ENCODE measurements around the gene HSBP1. TPM values are rescaled to one million over a fixed set of nuclear protein-coding genes. Genes with fewer than 3 reads are reported as not detected.

The HSBP1 gene
- total RNA-seq, 6 donors from 2014 or later: 17.5 to 106 (median 39.4) TPM

- 5 to 18% methylated on average over 6 of the region's 6 CpGs for WGBS, 2 donors
- Histone ChIP-seq H3K27ac (no peak overlapping the region), H3K4me3 (no peak overlapping the region), H3K36me3 (no peaks in the 10 kb centered on the region), H3K27me3 (no peaks in the 10 kb centered on the region), H3K4me1 (peaks cover 11 to 14% (median 12%) of the 10 kb centered on the region in 4 donors), H3K9me3 (no peaks in the 10 kb centered on the region)
- DNase-seq: no peak
- TF ChIP-seq POLR2A (IDR thresholded peaks at IDR 0.05): no peak
- TF ChIP-seq CTCF (IDR thresholded peaks at IDR 0.05): no peak
- TF ChIP-seq EP300 (IDR thresholded peaks at IDR 0.05): no peak
- TF ChIP-seq POLR2AphosphoS5 (IDR thresholded peaks at IDR 0.05): no peak
- no peak for ATAC-seq (ENCODE audit: low FRiP score in 2 of 2)
These were observed 27.9 kb upstream of the HSBP1 start for GRCh38 chr16:83779886-83780285.

DNA sequence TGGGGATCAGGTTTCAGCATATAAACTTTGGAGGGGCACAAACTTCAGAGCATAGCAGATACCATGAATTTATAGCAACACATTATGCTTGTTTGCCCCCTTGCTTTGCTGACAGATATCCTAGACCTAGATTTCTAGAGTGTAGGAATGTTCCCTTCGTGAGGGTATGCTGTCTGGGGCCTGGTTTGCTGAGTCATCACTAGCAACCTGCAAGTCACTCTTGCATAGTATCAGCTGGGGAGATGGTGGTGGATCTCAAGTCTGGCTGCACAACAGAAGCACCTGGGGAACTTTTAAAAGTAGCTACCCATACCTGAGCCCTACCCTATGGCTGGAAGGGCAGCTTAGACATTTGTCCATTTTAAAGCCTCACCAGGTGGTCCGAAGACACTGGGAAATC is 22.3 kb upstream of the HSBP1 start:
- Histone ChIP-seq H3K9me3 (no peaks in the 10 kb centered on the region), H3K36me3 (no peaks in the 10 kb centered on the region), H3K27ac (no peak overlapping the region), H3K4me1 (peaks cover 0 to 3% (median 1%) of the 10 kb centered on the region in 4 donors), H3K4me3 (no peak overlapping the region), H3K27me3 (no peaks in the 10 kb centered on the region)
- TF ChIP-seq EP300 (IDR thresholded peaks at IDR 0.05) (no peak), POLR2A (IDR thresholded peaks at IDR 0.05) (no peak), POLR2AphosphoS5 (IDR thresholded peaks at IDR 0.05) (no peak), CTCF (IDR thresholded peaks at IDR 0.05) (no peak)
- ATAC-seq (ENCODE audit: low FRiP score in 2 of 2) (no peak), DNase-seq (no peak)
- WGBS, 2 donors: 66 to 94% methylated on average over 2 of the region's 2 CpGs

DNA sequence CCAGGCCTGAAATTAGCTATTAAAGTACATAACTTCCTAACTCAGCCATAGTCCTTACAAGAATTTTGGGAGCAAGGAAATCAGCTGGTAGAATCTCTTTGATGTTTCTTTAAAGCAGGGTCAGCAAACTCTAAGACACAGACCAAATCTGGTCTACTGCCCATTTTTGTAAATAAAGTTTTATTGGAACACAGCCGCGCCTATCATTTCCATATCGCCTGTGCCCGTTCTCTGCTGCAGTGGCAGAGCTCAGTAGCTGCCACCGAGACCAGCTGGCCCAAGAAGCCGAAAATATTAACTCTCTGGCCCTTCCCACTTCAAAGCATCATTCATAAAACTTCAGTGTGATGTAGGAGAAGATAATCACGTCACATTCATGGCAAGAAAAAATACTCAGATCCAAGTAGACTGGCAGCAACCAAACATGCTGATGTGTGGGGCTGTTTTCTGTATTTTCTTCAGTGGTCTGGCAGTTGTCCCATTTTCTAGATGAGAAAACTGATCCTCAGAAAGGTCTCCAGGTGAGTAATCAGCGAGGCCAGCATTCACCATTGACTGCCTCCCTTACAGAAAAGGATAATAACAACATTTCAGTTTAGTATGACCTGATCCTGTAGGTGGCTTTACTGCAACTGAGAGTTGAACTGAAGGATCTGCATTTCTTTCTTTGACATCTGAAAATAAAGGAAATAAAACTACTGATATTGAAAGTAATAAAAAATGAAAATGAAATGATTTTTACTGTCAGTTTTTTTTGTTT is 18.0 kb upstream of the HSBP1 start:
- no peaks in the 10 kb centered on the region for H3K9me3 ChIP-seq
- H3K36me3 ChIP-seq: no peaks in the 10 kb centered on the region
- WGBS, 2 donors: 91 to 93% methylated on average over 8 of the region's 8 CpGs
- no peak for TF ChIP-seq EP300 (IDR thresholded peaks at IDR 0.05)
- TF ChIP-seq CTCF (IDR thresholded peaks at IDR 0.05): no peak
- TF ChIP-seq POLR2AphosphoS5 (IDR thresholded peaks at IDR 0.05): no peak
- TF ChIP-seq POLR2A (IDR thresholded peaks at IDR 0.05): no peak
- H3K27me3 ChIP-seq: no peaks in the 10 kb centered on the region
- ATAC-seq (ENCODE audit: low FRiP score in 2 of 2) (no peak), DNase-seq (no peak)
- H3K4me1 ChIP-seq: no peaks in the 10 kb centered on the region
- H3K27ac ChIP-seq: no peak overlapping the region
- H3K4me3 ChIP-seq: no peak overlapping the region

DNA sequence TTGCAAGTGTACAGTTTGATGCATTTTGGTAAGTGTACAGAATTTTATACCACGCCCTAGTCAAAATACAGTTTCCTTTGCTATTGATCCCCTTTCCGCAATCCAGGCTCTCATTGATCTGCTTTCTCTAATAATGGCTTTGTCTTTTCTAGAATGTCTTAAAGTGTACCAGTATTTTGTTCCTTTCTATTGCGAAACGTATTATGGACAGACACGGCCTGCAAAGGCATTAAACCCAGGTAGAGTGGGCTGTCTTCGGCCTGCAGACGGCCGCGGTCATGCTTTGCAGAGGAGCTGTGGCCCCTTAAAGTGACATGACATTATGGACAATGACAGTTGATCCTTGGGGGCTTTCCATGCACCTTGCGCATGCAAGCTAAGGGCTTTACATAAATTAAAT is 15.9 kb upstream of the HSBP1 start:
- DNase-seq: peak in 1 of 2 donors; percentile 41
- 94 to 95% methylated on average over 10 of the region's 10 CpGs for WGBS, 2 donors

More for the DNA sequence above, 15.9 kb upstream of the HSBP1 start:
- Histone ChIP-seq H3K4me3 (no peak overlapping the region), H3K27ac (no peak overlapping the region), H3K27me3 (no peaks in the 10 kb centered on the region), H3K9me3 (no peaks in the 10 kb centered on the region), H3K36me3 (no peaks in the 10 kb centered on the region), H3K4me1 (no peaks in the 10 kb centered on the region)
- ATAC-seq (ENCODE audit: low FRiP score in 2 of 2): no peak
- TF ChIP-seq POLR2A (IDR thresholded peaks at IDR 0.05) (no peak), CTCF (IDR thresholded peaks at IDR 0.05) (no peak), POLR2AphosphoS5 (IDR thresholded peaks at IDR 0.05) (no peak), EP300 (IDR thresholded peaks at IDR 0.05) (no peak)
